ENCODE results near the gene DLG3. TPM values are rescaled to one million over a fixed set of nuclear protein-coding genes. Genes with fewer than 3 reads are reported as not detected.
A peak's percentile ranks its signal among the peaks of the same experiment; 100 is the strongest.

DLG3 gene
- total RNA-seq, 1 experiment from 2014 or later = 48.4 TPM

- POLR2A ChIA-PET = no interaction called here
- H3K9ac ChIP-seq (ENCODE audit: low read length) = peak overlapping the region; percentile 81
- no peaks in the 10 kb centered on the region for H3K9me3 ChIP-seq (ENCODE audit: control insufficient read depth in 1 of 2, insufficient read depth in 1 of 2, low read depth in 1 of 2, low read length in 2 of 2)
- peak overlapping the region; percentile 67 to 73 for H3K4me3 ChIP-seq (replicated peaks in 1 of 2; ENCODE audit: low read depth in 1 of 2, low read length in 2 of 2)
- peak overlapping the region; percentile 83 for H3K4me2 ChIP-seq (ENCODE audit: low read length)
- H2AFZ ChIP-seq (ENCODE audit: low read depth, low read length, poor library complexity, severe bottlenecking) = no peak overlapping the region
- 0 out of 4 replicates have a peak, but pooled peaks cover 0 to 4% of the 10 kb centered on the region in 2 experiments for H3K36me3 ChIP-seq (ENCODE audit: control insufficient read depth in 1 of 2, insufficient read depth in 2 of 2, low read length in 2 of 2)
- H3K27ac ChIP-seq (ENCODE audit: low read depth, low read length) = peak overlapping the region; percentile 90
- H4K20me1 ChIP-seq (ENCODE audit: insufficient read depth) = no peaks in the 10 kb centered on the region
- intact Hi-C loops (cut with micrococcal nuclease) = loop anchor here (1.0 to 10.0 kb wide), 4 partner anchors 22 to 310 kb away; no protein-coding TSS in a partner anchor
- peaks cover 20% of the 10 kb centered on the region for H3K79me2 ChIP-seq (ENCODE audit: insufficient read depth, low read length)
- no peaks in the 10 kb centered on the region for H3K9me2 ChIP-seq (ENCODE audit: insufficient read depth)
- RAD21 ChIA-PET (ENCODE audit: low non-redundant PET in 1 of 2, low total read pairs in 2 of 2, uncharacterized antibody in 2 of 2, unreplicated experiment in 2 of 2) = interaction anchor here in 1 of 2 experiments (1.5 kb wide), 1 partner anchor 210 kb away, joined by 3 read pairs; no protein-coding TSS in a partner anchor
- BruUV-seq (replicated peaks) = no TSS peak
- H3K27me3 ChIP-seq (ENCODE audit: insufficient read depth, low read length) = no peaks in the 10 kb centered on the region
- TF ChIP-seq POLR2AphosphoS5 (IDR thresholded peaks at IDR 0.05; ENCODE audit: low read depth, low read length) = peak; percentile 61
- TF ChIP-seq ELF1 (IDR thresholded peaks at IDR 0.05; ENCODE audit: borderline replicate concordance, low read depth) = no peak
- TF ChIP-seq, protein P1, sequence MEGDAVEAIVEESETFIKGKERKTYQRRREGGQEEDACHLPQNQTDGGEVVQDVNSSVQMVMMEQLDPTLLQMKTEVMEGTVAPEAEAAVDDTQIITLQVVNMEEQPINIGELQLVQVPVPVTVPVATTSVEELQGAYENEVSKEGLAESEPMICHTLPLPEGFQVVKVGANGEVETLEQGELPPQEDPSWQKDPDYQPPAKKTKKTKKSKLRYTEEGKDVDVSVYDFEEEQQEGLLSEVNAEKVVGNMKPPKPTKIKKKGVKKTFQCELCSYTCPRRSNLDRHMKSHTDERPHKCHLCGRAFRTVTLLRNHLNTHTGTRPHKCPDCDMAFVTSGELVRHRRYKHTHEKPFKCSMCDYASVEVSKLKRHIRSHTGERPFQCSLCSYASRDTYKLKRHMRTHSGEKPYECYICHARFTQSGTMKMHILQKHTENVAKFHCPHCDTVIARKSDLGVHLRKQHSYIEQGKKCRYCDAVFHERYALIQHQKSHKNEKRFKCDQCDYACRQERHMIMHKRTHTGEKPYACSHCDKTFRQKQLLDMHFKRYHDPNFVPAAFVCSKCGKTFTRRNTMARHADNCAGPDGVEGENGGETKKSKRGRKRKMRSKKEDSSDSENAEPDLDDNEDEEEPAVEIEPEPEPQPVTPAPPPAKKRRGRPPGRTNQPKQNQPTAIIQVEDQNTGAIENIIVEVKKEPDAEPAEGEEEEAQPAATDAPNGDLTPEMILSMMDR (IDR thresholded peaks at IDR 0.05 in 2 of 3, conservative IDR thresholded peaks at IDR 0.05 in 1 of 3; ENCODE audit: borderline replicate concordance in 1 of 3, insufficient read depth in 1 of 3, low read depth in 2 of 3, low read length in 2 of 3) = peak in 2 of 3 experiments; percentile 88; a peak in 4 of 6 replicates
- peak; percentile 88 for ATAC-seq
- CTCF ChIA-PET = interaction anchor here (0.5 to 1.0 kb wide), 2 partner anchors 46 to 99 kb away, joined by 3 to 4 read pairs; no protein-coding TSS in a partner anchor
- H3K4me1 ChIP-seq (ENCODE audit: control insufficient read depth in 1 of 2, insufficient read depth in 2 of 2, low read length in 2 of 2) = peaks cover 10 to 32% of the 10 kb centered on the region in 2 experiments
- DNase-seq (ENCODE audit: low read depth, low spot score) = peak; percentile 82
These were observed 10.1 kb downstream of the DLG3 start for GRCh38 chrX:70454441-70455365.
